ENCODE results near the gene ZNRF3. TPM values are rescaled to one million over a fixed set of nuclear protein-coding genes. Genes with fewer than 3 reads are reported as not detected.

Gene ZNRF3
- polyA plus RNA-seq, 3 donors = 0.13 TPM; not detected in 2

- H3K27ac ChIP-seq (ENCODE audit: low read depth in 1 of 2, low read length in 2 of 2) = no peak overlapping the region
- H3K79me2 ChIP-seq (ENCODE audit: insufficient read depth, low read length) = no peaks in the 10 kb centered on the region
- TF ChIP-seq CTCF (IDR thresholded peaks at IDR 0.05) = no peak
- no peak for DNase-seq
- no peaks in the 10 kb centered on the region for H4K20me1 ChIP-seq (ENCODE audit: insufficient read depth, low read length)
- Mint-ChIP-seq H3K4me1 (no peaks in the 10 kb centered on the region), H3K9me3 (peaks cover 0 to 2% (median 0%) of the 10 kb centered on the region in 7 donors), H3K36me3 (no peaks in the 10 kb centered on the region), H3K4me3 (no peak overlapping the region), H3K27ac (no peak overlapping the region), H3K27me3 (ENCODE audit: low read depth in 3 of 3) (peaks cover 2 to 22% (median 7%) of the 10 kb centered on the region in 3 donors)
- WGBS (ENCODE audit: insufficient coverage) = 94% methylated on average over 4 of the region's 5 CpGs
- no peak overlapping the region for H3K9ac ChIP-seq (ENCODE audit: insufficient read depth, low read length, poor library complexity, severe bottlenecking)
- H3K4me1 ChIP-seq (ENCODE audit: control insufficient read depth in 1 of 2, insufficient read depth in 2 of 2, low read length in 2 of 2) = no peaks in the 10 kb centered on the region
- no peak overlapping the region for H2AFZ ChIP-seq (ENCODE audit: insufficient read depth, low read depth, low read length, poor library complexity, severe bottlenecking)
- intact Hi-C loops (cut with micrococcal nuclease) = no loop called here
- H3K9me3 ChIP-seq (replicated peaks in 1 of 2; ENCODE audit: control insufficient read depth in 1 of 2, insufficient read depth in 1 of 2, low read length in 2 of 2) = no peaks in the 10 kb centered on the region
- no peak overlapping the region for H3K4me2 ChIP-seq (replicated peaks; ENCODE audit: extremely low read depth, low read length, poor library complexity, severe bottlenecking)
- H3K4me3 ChIP-seq (replicated peaks in 1 of 3; ENCODE audit: low read depth in 2 of 3, low read length in 3 of 3) = no peak overlapping the region
- H3K36me3 ChIP-seq (replicated peaks in 1 of 2; ENCODE audit: control insufficient read depth in 1 of 2, insufficient read depth in 2 of 2, low read length in 2 of 2) = no peaks in the 10 kb centered on the region
- H3K27me3 ChIP-seq (ENCODE audit: control insufficient read depth in 2 of 2, insufficient read depth in 2 of 2, low read length in 2 of 2) = peaks cover 2 to 3% of the 10 kb centered on the region in 2 donors
Measured at GRCh38 chr22:28931844-28932567, 48.6 kb downstream of the ZNRF3 start.

- Histone ChIP-seq H4K20me1 (ENCODE audit: insufficient read depth, low read length) (no peaks in the 10 kb centered on the region), H3K9me3 (replicated peaks in 1 of 2; ENCODE audit: control insufficient read depth in 1 of 2, insufficient read depth in 1 of 2, low read length in 2 of 2) (no peaks in the 10 kb centered on the region), H3K79me2 (ENCODE audit: insufficient read depth, low read length) (no peaks in the 10 kb centered on the region), H2AFZ (ENCODE audit: insufficient read depth, low read depth, low read length, poor library complexity, severe bottlenecking) (no peak overlapping the region), H3K36me3 (replicated peaks in 1 of 2; ENCODE audit: control insufficient read depth in 1 of 2, insufficient read depth in 2 of 2, low read length in 2 of 2) (no peaks in the 10 kb centered on the region), H3K27me3 (ENCODE audit: control insufficient read depth in 2 of 2, insufficient read depth in 2 of 2, low read length in 2 of 2) (peaks cover 2 to 3% of the 10 kb centered on the region in 2 donors), H3K4me2 (replicated peaks; ENCODE audit: extremely low read depth, low read length, poor library complexity, severe bottlenecking) (no peak overlapping the region), H3K27ac (ENCODE audit: low read depth in 1 of 2, low read length in 2 of 2) (no peak overlapping the region), H3K9ac (ENCODE audit: insufficient read depth, low read length, poor library complexity, severe bottlenecking) (no peak overlapping the region), H3K4me3 (replicated peaks in 1 of 3; ENCODE audit: low read depth in 2 of 3, low read length in 3 of 3) (no peak overlapping the region), H3K4me1 (ENCODE audit: control insufficient read depth in 1 of 2, insufficient read depth in 2 of 2, low read length in 2 of 2) (no peaks in the 10 kb centered on the region)
- Mint-ChIP-seq H3K36me3 (no peaks in the 10 kb centered on the region), H3K27me3 (ENCODE audit: low read depth in 3 of 3) (peaks cover 2 to 20% (median 7%) of the 10 kb centered on the region in 3 donors), H3K4me3 (no peak overlapping the region), H3K27ac (no peak overlapping the region), H3K9me3 (peaks cover 0 to 2% (median 0%) of the 10 kb centered on the region in 7 donors), H3K4me1 (no peaks in the 10 kb centered on the region)
- no CpG with 5 or more reads among the region's 2 CpGs for WGBS (ENCODE audit: insufficient coverage)
- DNase-seq = no peak
- TF ChIP-seq CTCF (IDR thresholded peaks at IDR 0.05) = no peak
- intact Hi-C loops (cut with micrococcal nuclease) = no loop called here
Measured at GRCh38 chr22:28933321-28933720, 49.9 kb downstream of the ZNRF3 start.
